Measurements from ENCODE around the gene ASIC4.

Gene ASIC4, protein sequence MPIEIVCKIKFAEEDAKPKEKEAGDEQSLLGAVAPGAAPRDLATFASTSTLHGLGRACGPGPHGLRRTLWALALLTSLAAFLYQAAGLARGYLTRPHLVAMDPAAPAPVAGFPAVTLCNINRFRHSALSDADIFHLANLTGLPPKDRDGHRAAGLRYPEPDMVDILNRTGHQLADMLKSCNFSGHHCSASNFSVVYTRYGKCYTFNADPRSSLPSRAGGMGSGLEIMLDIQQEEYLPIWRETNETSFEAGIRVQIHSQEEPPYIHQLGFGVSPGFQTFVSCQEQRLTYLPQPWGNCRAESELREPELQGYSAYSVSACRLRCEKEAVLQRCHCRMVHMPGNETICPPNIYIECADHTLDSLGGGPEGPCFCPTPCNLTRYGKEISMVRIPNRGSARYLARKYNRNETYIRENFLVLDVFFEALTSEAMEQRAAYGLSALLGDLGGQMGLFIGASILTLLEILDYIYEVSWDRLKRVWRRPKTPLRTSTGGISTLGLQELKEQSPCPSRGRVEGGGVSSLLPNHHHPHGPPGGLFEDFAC

DNA sequence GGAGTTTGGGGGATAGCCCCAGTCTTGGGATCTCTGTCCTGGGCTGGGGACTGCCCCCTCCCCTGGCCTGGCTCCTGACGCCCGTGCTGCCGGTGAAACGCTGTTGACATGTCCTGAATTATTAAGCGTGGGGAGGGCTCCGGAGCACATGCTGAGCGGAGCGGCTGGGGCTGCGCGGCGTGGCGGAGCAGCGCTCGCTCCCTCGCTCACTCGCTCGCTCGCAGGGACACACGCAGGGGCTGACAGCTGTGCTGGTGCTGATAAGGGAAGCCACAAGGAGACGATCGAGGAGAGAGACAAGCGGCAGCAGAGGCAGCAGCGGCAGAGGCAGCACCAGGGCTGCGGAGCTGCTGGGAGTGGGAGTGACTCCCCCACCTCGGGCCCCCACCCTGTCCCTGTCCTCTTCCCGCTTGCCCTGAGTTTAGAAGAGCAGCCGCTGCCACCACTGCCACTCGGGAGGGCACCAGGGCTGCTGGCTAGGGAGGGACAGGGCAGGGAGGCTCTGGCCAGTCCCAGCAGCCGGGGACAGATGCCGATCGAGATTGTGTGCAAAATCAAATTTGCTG lies at the start of gene ASIC4:
Gene ASIC4 (plus strand): TSS at position 287 of the 566 bp plus-strand sequence. CDS start 243 bp downstream, at position 530.
- no peak for DNase-seq

DNA sequence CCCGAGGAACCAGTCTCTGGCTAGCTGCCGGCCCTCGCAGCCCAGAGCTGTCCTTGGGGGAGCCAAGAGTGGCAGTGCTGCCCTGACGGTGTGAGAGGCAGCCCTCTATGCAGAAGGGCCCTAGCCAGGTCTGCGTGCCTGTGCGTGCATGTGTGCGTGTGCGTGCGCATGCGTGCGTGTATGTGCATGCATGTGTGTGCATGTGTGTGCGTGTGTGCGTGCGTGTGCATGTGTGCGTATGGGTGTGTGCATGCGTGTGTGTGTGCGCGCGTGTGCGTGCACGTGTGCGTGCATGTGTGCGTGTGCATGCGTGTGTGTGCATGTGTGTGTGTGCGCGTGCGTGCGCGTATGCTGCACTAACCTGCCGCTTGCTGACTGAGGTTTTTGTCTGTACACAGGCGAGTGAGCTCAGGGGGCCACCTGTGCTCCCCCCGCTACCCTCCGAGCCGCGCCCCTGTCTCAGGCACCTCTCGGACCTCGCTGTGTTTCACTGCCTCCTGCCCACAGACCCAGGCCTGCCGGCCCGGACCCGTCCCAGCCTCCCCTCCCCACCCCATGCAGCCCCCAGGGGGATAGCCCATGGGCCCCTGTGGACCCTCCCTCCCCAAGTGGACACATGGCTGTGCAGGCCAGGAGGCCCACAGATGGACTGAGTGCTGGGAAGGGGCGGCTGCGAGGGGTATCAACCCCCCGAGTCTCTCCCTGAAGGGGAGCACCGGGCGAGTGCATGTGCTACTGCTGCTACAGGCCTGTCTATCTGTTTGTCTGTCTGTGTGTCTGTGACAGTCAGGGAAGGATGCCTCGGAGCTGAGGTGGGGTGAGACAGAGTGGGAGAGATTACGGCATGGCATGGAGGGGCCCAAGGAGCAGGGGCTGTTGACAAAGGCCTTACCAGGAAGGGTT lies 48.4 kb upstream of the ASIC4 start:
- DNase-seq = no peak

DNA sequence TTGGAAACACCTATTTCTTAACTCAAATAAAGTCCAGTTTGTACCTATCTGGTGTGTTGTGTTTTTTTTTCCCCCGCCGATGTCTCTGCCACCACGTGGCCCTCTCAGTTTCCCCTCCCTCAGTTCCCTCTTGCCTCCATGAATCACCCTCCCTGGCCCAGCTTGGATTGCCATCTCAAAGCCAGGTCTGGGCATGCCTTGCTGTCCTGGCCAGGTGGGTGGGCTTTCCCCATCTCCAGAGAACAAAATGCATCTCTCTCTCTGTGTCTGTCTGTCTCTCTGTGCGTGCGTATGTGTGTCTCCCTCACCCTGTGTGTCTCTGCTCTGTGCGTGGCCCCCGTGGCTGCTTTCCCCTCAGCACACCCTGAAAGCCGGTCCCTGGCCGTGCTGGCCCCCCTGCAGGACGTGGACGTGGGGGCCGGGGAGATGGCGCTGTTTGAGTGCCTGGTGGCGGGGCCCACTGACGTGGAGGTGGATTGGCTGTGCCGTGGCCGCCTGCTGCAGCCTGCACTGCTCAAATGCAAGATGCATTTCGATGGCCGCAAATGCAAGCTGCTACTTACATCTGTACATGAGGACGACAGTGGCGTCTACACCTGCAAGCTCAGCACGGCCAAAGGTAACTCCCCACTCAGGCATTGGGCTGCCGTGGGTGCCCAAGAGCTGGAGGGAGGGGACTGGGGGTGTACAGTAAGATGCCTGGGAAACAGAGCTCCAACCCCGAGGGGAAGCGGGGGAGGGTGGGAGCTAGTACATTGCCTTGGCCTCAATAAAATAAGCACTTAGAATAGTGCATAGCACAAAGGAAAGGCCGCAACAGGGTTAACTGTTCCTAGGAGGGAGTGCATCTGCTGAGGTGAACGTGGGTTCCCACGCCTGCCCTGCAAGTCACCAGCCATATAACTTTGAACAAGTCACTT lies 47.2 kb upstream of the ASIC4 start:
- no peak for DNase-seq

DNA sequence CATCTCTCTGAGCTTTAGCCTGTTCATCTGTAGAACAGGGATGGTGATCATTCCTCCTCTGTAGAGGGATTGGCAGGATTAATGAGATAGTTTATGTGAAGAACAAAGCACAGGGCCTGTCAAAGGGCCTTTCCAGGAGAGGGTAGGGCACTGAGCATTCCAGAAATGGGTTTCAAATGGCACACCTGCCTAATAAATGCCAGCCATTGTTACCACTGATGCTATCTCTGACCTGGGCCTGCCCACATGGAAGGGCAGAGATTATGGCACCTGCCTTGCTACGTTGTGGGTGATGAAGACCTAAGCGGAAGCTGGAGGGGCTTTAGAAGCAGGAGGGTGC lies 46.6 kb upstream of the ASIC4 start:
- no peak for DNase-seq

DNA sequence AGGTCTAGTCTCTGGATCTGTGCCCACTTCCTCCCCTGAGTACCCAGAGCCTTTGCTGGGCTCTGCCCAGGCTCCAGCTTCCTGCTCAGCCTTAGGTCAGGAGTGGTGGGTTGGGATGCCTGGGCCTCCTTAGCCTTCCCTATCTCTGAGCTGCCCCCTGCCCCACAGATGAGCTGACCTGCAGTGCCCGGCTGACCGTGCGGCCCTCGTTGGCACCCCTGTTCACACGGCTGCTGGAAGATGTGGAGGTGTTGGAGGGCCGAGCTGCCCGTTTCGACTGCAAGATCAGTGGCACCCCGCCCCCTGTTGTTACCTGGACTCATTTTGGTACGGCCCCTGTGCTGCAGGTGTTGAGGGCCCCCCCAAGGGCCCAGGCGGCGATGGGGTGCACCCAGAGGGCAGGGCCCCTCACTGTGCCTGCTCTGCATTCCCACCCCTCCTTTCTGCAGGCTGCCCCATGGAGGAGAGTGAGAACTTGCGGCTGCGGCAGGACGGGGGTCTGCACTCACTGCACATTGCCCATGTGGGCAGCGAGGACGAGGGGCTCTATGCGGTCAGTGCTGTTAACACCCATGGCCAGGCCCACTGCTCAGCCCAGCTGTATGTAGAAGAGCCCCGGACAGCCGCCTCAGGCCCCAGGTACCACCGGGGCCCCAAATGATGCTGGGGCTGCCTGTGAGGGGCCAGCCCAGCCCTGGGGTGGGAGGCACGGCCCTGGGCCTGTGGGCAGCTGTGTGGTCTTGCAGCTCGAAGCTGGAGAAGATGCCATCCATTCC lies 45.7 kb upstream of the ASIC4 start:
- DNase-seq = no peak

DNA sequence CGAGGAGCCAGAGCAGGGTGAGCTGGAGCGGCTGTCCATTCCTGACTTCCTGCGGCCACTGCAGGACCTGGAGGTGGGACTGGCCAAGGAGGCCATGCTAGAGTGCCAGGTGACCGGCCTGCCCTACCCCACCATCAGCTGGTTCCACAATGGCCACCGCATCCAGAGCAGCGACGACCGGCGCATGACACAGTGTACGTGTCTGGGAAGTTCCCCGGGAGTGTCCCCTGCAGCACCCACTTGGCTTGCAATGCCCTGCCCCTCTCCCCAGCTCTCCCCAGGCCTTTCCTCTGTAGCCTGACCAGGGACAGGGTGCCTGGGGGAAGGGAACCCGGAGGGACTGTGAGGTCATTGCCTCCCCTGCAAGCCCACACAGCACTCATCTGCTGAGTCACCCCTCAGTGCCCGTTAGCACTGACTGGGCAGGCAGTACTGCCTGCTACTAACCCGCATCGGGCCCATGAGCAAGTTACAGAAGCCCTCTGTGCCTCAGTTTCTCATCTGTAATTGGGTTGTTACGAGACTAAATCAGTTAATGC lies 45.0 kb upstream of the ASIC4 start:
- no peak for DNase-seq

DNA sequence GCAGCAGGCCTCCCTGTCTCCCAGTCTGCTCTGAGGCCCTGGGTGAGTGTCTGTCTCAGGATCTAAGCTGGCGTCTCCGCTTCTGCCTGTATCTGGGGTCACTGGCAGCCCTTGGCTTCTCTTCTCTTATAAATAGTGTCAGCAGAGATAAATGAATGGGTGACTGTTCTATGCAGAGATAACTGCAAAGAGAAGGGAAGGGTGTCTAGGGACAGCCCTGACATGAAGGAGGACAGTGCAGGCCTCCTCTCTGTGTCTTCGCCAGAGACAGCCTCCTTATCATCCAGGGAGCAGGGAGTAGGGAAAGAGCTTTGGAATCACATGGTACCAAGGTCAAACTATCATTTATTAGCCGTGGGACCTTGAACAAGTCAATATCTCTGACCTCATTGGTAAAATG lies 43.9 kb upstream of the ASIC4 start:
- no peak for DNase-seq

DNA sequence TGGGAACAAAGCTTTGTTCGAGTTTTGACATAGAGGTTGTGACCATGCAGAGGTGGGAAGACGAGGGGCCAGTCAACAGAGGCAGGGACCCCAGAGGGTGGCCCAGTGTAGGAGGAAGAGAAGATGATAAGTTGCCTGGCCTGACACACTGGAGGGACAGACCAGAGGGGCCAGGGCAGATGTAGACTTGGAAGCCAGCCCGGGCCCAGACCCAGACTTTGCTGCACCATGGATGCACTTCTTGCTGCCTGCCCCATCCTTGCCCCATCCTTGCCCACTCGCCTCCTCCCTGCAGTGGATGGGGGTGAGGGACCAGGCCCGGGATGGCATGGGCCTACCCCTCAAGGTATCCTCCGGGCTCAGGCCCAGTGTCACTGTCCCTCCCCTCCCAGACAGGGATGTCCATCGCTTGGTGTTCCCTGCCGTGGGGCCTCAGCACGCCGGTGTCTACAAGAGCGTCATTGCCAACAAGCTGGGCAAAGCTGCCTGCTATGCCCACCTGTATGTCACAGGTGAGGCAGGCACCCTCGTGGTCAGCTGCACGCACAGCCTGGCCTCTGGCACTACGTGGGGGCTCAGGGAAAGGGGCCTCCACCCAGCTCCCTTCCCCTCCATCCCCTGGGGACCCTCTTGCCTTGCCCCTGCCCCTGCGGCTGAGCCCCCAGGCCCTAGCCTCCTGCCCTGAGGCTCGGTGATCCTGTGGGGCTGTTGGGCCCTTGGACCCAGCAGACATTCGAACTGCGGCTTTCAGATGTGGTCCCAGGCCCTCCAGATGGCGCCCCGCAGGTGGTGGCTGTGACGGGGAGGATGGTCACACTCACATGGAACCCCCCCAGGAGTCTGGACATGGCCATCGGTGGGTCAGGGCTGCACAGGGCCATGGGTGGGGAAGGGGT lies 42.6 kb upstream of the ASIC4 start:
- DNase-seq = no peak

DNA sequence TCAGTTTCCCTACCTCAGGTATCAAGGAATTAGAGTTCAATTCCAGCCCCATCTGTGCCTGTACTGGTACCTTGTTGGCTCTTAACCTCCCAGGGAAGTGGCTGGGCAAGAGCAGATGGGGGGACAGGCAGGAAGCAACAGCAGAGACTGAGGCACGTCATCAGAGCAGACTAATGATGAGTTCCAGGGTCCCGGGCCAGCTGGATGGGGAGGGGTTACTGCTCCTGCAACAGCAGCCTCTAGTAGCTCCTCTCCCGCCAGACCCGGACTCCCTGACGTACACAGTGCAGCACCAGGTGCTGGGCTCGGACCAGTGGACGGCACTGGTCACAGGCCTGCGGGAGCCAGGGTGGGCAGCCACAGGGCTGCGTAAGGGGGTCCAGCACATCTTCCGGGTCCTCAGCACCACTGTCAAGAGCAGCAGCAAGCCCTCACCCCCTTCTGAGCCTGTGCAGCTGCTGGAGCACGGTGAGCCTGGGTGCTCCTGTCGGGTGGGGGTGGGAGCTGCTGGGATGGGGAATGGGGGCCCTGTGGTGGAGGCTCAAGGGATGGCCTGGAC lies 41.6 kb upstream of the ASIC4 start:
- DNase-seq = no peak

DNA sequence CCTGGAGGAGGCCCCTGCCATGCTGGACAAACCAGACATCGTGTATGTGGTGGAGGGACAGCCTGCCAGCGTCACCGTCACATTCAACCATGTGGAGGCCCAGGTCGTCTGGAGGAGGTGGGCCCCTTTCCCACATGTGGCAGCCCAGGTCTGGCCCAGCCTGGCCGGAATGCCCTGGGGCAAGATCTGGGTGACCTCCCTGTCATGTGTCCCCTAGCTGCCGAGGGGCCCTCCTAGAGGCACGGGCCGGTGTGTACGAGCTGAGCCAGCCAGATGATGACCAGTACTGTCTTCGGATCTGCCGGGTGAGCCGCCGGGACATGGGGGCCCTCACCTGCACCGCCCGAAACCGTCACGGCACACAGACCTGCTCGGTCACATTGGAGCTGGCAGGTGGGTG lies 40.8 kb upstream of the ASIC4 start:
- no peak for DNase-seq

DNA sequence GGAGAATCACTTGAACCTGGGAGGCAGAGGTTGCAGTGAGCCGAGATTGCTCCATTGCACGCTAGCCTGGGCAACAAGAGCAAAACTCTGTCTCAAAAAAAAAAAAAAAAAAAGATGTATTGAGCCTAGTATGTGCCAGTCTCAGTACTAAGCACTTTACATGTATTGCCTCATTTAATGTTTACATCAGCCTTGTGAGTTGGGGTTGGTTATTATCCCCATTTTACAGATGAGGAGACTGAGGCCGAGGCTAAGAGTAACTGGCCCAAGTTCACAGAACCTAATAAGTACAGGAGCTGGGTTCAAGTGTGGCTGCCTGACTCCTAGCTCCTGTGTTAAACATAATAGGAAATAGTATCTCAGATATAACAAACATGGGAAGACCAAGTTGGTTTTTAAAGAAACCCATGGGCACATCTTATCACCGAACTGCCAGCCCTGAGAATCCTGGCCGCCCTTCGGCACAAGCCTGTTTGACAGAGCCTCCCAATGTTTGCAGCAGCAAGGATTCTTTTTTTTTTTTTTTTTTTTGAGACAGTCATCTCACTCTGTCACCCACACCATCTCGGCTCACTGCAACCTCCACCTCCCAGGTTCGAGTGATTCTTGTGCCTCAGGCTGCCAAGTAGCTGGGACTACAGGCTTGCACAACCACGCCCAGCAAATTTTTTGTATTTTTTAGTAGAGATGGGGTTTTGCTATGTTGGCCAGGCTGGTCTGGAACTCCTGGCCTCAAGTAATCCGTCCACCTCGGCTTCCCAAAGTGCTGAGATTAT lies 39.8 kb upstream of the ASIC4 start:
- no peak for DNase-seq

DNA sequence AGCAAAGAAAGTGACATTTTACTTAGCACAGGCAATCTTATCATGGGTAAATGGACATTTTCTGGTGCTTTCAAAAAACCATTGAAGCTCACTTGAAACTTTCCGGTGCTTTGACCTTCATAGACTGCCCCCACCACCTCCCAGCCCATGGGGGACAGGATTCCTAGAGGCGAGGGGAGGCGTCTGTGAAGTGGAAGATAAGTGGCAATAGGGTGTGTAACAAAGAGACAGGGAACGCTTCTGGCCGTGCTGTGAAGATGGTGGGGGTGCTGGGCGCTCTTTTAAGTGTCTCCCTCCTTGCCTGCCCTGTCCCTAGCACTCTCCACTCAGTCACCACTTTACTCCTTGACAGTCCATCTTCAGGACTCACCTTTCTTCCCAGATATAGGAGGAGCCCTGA lies 39.0 kb upstream of the ASIC4 start:
- DNase-seq = no peak

DNA sequence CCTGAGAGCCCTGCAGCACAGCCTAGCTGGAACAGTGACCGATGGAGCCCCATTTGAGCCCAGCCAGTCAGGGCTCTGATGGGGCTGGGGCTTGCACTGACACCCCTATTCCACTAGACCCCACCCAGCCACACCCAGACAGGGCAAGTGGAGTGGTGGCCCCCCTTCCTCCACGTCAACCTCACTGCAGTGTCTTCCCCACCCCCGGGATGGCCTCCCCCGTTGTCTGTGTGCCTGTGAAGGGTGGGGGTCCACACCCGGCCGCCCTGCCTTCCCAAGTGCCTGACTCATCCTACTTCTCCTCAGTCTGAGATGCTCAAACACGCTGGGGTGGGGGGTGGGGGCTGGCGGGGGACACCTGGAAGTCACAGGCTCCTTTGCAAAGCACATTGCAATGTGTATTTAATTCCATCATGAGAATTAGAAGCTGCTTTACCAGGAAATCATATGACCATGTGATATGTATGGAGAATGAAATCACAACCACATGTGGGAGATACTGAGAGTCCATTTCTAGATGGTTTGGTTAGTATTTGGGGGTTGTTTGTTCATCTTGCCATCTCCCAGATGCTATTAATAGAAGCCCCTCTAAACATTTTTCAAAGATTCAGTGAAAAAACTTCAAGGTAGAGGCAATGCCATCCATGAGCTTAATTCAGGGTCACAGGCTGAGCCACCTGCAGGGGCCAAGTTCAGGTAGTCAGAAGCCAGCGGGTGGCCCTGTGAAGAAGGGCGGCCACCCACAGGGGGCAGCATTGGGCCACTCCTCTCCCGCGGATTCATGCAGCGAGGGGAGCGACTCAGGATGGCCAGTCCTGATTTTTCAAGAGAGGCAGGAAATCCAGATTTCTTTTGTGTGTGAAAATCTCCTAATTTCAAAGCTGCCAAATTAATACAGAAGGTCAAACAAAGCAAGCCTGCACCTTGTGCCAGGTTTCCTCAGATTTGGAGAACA lies 38.3 kb upstream of the ASIC4 start:
- peak; percentile 41 for DNase-seq

DNA sequence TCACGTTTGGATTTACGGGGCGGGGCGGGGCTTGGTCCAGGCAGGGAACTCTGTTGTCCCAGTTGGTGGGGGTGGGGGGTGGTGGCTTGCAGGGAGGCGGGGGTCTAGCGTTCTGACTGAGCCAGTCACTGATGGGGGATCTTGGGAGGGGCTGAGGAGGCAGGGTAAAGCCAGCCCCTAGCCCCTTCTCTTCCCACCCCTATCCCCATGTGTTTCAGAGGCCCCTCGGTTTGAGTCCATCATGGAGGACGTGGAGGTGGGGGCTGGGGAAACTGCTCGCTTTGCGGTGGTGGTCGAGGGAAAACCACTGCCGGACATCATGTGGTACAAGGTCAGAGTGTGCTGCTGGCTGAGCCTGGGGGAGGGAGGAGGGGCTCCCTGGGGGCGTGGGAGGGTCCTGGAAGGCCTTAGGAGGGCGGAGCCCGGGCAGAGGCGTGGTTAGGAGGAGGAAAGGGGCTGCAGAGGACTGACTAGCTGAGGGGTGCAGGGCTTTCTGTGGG lies 37.6 kb upstream of the ASIC4 start:
- no peak for DNase-seq

DNA sequence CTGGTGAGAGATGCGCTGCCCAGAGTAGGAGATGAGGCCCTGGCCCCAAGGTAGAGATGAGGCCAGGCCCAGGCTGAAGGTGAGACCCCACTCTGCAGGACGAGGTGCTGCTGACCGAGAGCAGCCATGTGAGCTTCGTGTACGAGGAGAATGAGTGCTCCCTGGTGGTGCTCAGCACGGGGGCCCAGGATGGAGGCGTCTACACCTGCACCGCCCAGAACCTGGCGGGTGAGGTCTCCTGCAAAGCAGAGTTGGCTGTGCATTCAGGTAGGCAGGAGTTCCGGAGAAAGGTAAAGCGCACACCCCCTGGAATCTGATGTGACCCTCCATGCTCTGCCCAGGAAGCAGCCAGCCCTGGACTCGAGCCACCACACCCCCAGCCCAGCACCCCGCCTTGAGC lies 37.1 kb upstream of the ASIC4 start:
- no peak for DNase-seq

DNA sequence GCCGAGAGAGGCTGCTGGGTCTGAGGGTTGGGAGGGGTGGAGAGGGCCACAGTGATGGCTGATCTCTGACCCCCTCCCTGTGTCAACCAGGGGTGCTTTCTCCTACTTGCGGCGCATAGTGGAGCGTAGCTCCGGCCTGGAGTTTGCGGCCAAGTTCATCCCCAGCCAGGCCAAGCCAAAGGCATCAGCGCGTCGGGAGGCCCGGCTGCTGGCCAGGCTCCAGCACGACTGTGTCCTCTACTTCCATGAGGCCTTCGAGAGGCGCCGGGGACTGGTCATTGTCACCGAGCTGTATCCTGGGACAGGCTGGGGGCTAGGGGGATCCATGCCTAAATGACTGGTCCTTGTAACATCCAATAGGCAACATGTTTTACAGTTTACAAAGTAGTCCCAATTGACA lies 36.5 kb upstream of the ASIC4 start:
- no peak for DNase-seq

DNA sequence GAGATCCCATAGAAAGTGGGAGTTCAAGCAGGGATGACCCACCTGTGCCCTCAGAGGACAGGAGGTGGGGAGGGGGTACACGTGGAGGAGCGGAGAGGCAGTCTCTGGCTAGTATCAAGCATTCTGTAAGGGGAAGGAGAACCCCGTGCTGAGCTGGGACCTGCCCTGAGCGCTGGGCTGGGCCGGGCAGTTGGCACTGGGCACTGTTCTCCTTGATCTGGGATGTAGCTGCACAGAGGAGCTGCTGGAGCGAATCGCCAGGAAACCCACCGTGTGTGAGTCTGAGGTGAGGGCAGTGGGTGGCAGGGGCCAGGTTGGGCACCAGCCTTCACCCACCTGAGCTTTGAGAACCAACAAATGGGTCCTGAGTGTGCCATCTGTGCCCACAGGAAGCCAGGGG lies 35.4 kb upstream of the ASIC4 start:
- no peak for DNase-seq

DNA sequence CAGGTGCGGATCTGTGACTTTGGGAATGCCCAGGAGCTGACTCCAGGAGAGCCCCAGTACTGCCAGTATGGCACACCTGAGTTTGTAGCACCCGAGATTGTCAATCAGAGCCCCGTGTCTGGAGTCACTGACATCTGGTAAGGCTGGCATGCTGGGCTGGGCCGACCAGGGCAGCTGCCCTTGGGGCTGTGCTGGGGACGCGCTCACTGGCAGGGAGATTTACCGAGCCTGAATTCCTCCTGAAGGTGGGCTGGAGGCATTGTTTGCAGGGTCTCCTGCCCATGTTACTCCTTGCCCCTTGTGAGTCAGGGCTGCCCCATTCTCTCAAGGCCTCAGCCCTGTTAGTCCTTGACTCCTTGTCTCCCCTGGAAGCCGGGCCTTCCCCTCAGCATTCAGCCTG lies 34.3 kb upstream of the ASIC4 start:
- no peak for DNase-seq

All from CD4-positive, alpha-beta T cell treated with Interleukin-4 for 4 hours (primary cell).